HepG2 (cell line): ENCODE results near the gene MGLL.

ENCODE experiments used
- ATRX ChIP-seq: sonication (generic); formaldehyde crosslinking; IDR thresholded peaks from 2 replicates; pipeline ENCODE4 v1.4.0; 2020; ENCODE audit warnings: missing genetic modification reagents, borderline replicate concordance
- BRCA1 ChIP-seq: sonication (generic); formaldehyde crosslinking; IDR thresholded peaks from 2 replicates; pipeline ENCODE4 v1.4.0; 2020; ENCODE audit warnings: missing genetic modification reagents
- DPF2 ChIP-seq: sonication (generic); formaldehyde crosslinking; IDR thresholded peaks from 2 replicates; pipeline ENCODE4 v1.4.0; 2020; ENCODE audit warnings: mild to moderate bottlenecking, low read depth, missing genetic modification reagents, borderline replicate concordance
- FOXC1 ChIP-seq: sonication (generic); formaldehyde crosslinking; IDR thresholded peaks from 2 replicates; pipeline ENCODE4 v1.8.0; 2022; ENCODE audit warnings: mild to moderate bottlenecking, missing genetic modification reagents, borderline replicate concordance
- HNRNPL ChIP-seq: fragments of 200-400 bp; formaldehyde crosslinking; IDR thresholded peaks from 2 replicates; pipeline ENCODE4 v1.6.1; 2017; ENCODE audit warnings: mild to moderate bottlenecking, low read depth, low read length
- POLR2AphosphoS5 ChIP-seq: IDR thresholded peaks from 2 replicates; pipeline ENCODE4 v1.6.1; 2012; ENCODE audit warnings: low read depth, low read length
- TIGD3 ChIP-seq: sonication (generic); formaldehyde crosslinking; IDR thresholded peaks from 2 replicates; pipeline ENCODE4 v1.5.1; 2020; ENCODE audit warnings: mild to moderate bottlenecking, missing genetic modification reagents, borderline replicate concordance
- ZFP1 ChIP-seq: IDR thresholded peaks from 2 replicates; pipeline ENCODE4 v1.6.1; 2016
- ZZZ3 ChIP-seq: sonication (generic); formaldehyde crosslinking; IDR thresholded peaks from 2 replicates; pipeline ENCODE4 v1.4.0; 2020; ENCODE audit warnings: missing genetic modification reagents, mild to moderate bottlenecking, borderline replicate concordance
- TF ChIP-seq, protein P1 (sequence below): sonication (generic); formaldehyde crosslinking; IDR thresholded peaks from 2 replicates; pipeline ENCODE4 v1.5.0; 2020; ENCODE audit warnings: mild to moderate bottlenecking, missing genetic modification reagents, moderate library complexity
- TF ChIP-seq, protein P2 (sequence below): IDR thresholded peaks from 2 replicates; pipeline ENCODE4 v1.6.1; 2012; ENCODE audit warnings: inconsistent platforms

DNA sequence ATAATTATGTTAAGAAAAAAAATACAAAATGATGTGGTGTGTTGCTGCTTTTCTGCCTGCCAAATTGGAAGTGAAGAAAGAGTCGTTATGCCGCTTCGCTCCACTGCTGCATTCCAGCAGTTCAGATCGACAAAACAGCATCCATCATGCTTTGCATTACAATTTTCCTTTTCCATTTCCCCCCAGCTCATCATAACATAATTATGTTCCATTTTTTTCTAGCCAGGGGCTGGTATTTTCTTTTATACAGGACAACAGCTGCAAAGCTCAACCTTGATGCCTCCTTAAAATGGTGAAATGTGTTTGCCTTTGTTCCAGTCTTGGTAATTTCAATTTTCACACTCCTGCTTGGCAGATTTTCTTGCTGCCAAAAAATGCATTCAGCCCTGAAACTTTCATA is 47.8 kb upstream of the MGLL start:
- TF ChIP-seq BRCA1 (no peak), ZFP1 (CRISPR knock-in tag) (no peak), ZZZ3 (CRISPR knock-in tag) (no peak), DPF2 (CRISPR knock-in tag) (no peak), HNRNPL (no peak), ATRX (no peak), FOXC1 (CRISPR knock-in tag) (no peak), POLR2AphosphoS5 (no peak), TIGD3 (CRISPR knock-in tag) (no peak)
- TF ChIP-seq, protein P1, sequence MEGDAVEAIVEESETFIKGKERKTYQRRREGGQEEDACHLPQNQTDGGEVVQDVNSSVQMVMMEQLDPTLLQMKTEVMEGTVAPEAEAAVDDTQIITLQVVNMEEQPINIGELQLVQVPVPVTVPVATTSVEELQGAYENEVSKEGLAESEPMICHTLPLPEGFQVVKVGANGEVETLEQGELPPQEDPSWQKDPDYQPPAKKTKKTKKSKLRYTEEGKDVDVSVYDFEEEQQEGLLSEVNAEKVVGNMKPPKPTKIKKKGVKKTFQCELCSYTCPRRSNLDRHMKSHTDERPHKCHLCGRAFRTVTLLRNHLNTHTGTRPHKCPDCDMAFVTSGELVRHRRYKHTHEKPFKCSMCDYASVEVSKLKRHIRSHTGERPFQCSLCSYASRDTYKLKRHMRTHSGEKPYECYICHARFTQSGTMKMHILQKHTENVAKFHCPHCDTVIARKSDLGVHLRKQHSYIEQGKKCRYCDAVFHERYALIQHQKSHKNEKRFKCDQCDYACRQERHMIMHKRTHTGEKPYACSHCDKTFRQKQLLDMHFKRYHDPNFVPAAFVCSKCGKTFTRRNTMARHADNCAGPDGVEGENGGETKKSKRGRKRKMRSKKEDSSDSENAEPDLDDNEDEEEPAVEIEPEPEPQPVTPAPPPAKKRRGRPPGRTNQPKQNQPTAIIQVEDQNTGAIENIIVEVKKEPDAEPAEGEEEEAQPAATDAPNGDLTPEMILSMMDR = no peak
- TF ChIP-seq, protein P2, sequence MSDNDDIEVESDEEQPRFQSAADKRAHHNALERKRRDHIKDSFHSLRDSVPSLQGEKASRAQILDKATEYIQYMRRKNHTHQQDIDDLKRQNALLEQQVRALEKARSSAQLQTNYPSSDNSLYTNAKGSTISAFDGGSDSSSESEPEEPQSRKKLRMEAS = no peak
